GM03348 (cell line): ENCODE data around the gene PIP5K1B.

Experiments used
- DNase-seq: peaks from one replicate; pipeline ENCODE4 v3.0.0; 2012; ENCODE audit warnings: low spot score

Gene PIP5K1B

GRCh38 chr9:68859347-68859746 is 154.3 kb downstream of the PIP5K1B start:
- no peak for DNase-seq

- DNase-seq = no peak
Measured at GRCh38 chr9:68860419-68860818, 155.4 kb downstream of the PIP5K1B start.

GRCh38 chr9:68861436-68861835 is 156.4 kb downstream of the PIP5K1B start:
- no peak for DNase-seq

GRCh38 chr9:68867066-68867465 is 162.0 kb downstream of the PIP5K1B start:
- no peak for DNase-seq

GRCh38 chr9:68869022-68869421 is 164.0 kb downstream of the PIP5K1B start:
- DNase-seq = no peak

GRCh38 chr9:68870086-68870485 is 165.0 kb downstream of the PIP5K1B start:
- DNase-seq = no peak

GRCh38 chr9:68871236-68871635 is 166.2 kb downstream of the PIP5K1B start:
- no peak for DNase-seq

- no peak for DNase-seq
Measured at GRCh38 chr9:68872026-68872501, 167.0 kb downstream of the PIP5K1B start.

- no peak for DNase-seq
Measured at GRCh38 chr9:68873179-68873578, 168.1 kb downstream of the PIP5K1B start.

GRCh38 chr9:68876273-68876672 is 171.2 kb downstream of the PIP5K1B start:
- no peak for DNase-seq

GRCh38 chr9:68876681-68877080 is 171.6 kb downstream of the PIP5K1B start:
- no peak for DNase-seq

GRCh38 chr9:68877219-68877618 is 172.2 kb downstream of the PIP5K1B start:
- DNase-seq = no peak

- DNase-seq = no peak
Measured at GRCh38 chr9:68878450-68878849, 173.4 kb downstream of the PIP5K1B start.

- DNase-seq = no peak
Measured at GRCh38 chr9:68883224-68883623, 178.2 kb downstream of the PIP5K1B start.

- no peak for DNase-seq
Measured at GRCh38 chr9:68887232-68887631, 182.2 kb downstream of the PIP5K1B start.

GRCh38 chr9:68894502-68894901 is 189.5 kb downstream of the PIP5K1B start:
- no peak for DNase-seq

- no peak for DNase-seq
Measured at GRCh38 chr9:68895741-68896478, 190.9 kb downstream of the PIP5K1B start.

- DNase-seq = no peak
Measured at GRCh38 chr9:68896486-68896885, 191.4 kb downstream of the PIP5K1B start.

- no peak for DNase-seq
Measured at GRCh38 chr9:68897577-68898145, 192.6 kb downstream of the PIP5K1B start.

GRCh38 chr9:68898781-68899439 is 193.9 kb downstream of the PIP5K1B start:
- DNase-seq = no peak

GRCh38 chr9:68904454-68904853 is 199.4 kb downstream of the PIP5K1B start:
- DNase-seq = no peak

GRCh38 chr9:68905129-68905528 is 200.1 kb downstream of the PIP5K1B start:
- DNase-seq = no peak

GRCh38 chr9:68907910-68908309 is 202.9 kb downstream of the PIP5K1B start:
- no peak for DNase-seq
